ENCODE results near the gene TKFC. TPM values are rescaled to one million over a fixed set of nuclear protein-coding genes. Genes with fewer than 3 reads are reported as not detected.

TKFC gene
- total RNA-seq, 4 donors from 2014 or later, result 12.9 to 24.2 (median 14.8) TPM

DNA sequence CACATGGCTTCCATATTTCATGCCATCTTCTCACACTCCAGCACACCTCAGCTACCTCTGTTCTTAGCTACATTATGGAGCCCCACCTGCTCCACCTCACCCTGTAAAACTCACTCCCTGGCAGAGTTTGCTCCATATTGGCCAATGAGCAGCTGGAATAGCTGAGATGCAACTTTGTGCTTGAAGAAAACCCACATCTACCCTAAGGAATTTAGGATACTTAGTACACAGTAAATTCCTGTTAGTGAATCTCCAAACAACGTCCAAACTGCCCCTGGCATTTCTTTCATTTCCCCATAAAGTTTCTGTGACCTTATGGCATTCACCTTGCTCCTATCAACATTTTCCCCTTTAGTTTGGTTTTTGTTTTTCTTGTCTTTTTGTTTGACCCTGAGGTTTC, 35.7 kb upstream of the TKFC start:
- Histone ChIP-seq H3K4me1 (peaks cover 35 to 43% (median 42%) of the 10 kb centered on the region in 4 donors), H3K4me3 (no peak overlapping the region), H3K27me3 (peaks cover 0 to 34% (median 7%) of the 10 kb centered on the region in 4 donors), H3K27ac (replicated peaks in 1 of 4) (peak overlapping the region; percentile 16 to 40 (median 36)), H3K36me3 (peaks cover 27 to 43% (median 37%) of the 10 kb centered on the region in 4 donors), H3K9me3 (no peaks in the 10 kb centered on the region)
- no peak for DNase-seq (ENCODE audit: extremely low spot score)
- intact Hi-C loops (cut with DNase I), result no loop called here
- 41% methylated on average over 1 of the region's 1 CpG for WGBS
- TF ChIP-seq EP300 (IDR thresholded peaks at IDR 0.05) (no peak), POLR2A (IDR thresholded peaks at IDR 0.05; ENCODE audit: low read depth) (no peak), CTCF (IDR thresholded peaks at IDR 0.05) (no peak), POLR2AphosphoS5 (IDR thresholded peaks at IDR 0.05) (no peak)

DNA sequence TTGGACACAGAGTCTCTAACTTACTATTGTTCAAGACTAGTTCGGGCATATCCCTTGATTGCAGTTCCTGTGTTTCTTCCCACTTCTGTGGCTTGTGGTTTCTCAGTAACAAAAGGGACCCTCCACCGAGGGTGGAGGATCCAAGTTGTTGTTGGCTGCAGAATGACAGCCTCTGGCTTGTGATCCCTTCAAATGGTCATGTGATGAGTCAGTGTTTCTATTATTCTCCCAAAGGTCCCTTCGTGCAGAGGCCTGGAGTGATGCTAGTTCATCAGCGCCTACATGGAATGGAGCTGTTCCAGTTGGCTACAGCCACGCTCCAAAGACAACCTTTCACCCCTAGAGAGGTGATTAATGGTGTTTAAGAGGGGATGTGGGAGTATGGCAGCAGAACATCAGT, 35.3 kb upstream of the TKFC start:
- 16% methylated on average over 5 of the region's 5 CpGs for WGBS
- intact Hi-C loops (cut with DNase I), result no loop called here
- Histone ChIP-seq H3K9me3 (no peaks in the 10 kb centered on the region), H3K4me1 (peaks cover 35 to 43% (median 42%) of the 10 kb centered on the region in 4 donors), H3K27me3 (peaks cover 0 to 29% (median 7%) of the 10 kb centered on the region in 4 donors), H3K27ac (replicated peaks in 1 of 4) (peak overlapping the region in 2 of 4 donors; percentile 16 to 37), H3K36me3 (peaks cover 31 to 47% (median 41%) of the 10 kb centered on the region in 4 donors), H3K4me3 (no peak overlapping the region)
- TF ChIP-seq POLR2AphosphoS5 (IDR thresholded peaks at IDR 0.05) (peak in 1 of 2 donors; percentile 55), EP300 (IDR thresholded peaks at IDR 0.05) (no peak)
- no peak for DNase-seq (ENCODE audit: extremely low spot score)

DNA sequence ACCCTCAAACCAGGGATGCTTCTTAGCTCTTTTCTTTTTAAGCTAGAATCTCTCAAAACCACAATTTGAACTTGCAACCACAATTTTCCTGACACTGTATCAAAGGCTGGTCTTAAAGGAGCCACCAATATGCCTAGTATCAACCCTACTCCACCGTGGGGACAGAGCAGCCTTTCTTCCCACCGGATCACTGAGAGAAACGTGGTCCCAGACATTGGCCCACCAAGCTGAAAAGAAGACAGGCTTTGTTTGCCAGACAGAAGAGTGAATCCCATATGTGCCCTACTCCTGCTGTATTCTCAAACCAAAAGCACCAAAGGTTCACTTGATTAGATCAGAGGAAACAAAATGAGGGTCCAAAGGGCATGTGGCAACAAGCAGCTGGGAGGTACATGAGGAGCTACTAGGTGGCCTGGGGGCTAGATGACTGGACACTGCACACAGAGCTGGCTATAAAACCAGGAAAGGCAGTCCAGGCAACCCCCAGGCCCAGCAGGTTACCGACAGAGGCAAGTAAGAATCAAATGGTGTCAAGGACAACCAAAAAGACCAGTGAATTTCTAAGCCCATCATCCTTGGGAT, 34.3 kb upstream of the TKFC start:
- WGBS, result 94% methylated on average over 4 of the region's 4 CpGs
- no peak for DNase-seq (ENCODE audit: extremely low spot score)
- H3K9me3 ChIP-seq, result no peaks in the 10 kb centered on the region
- no peak overlapping the region for H3K27ac ChIP-seq (replicated peaks in 1 of 4)
- H3K4me3 ChIP-seq, result no peak overlapping the region
- H3K4me1 ChIP-seq, result peaks cover 33 to 40% (median 37%) of the 10 kb centered on the region in 4 donors
- H3K36me3 ChIP-seq, result peaks cover 41 to 58% (median 51%) of the 10 kb centered on the region in 4 donors
- intact Hi-C loops (cut with DNase I), result no loop called here
- TF ChIP-seq EP300 (IDR thresholded peaks at IDR 0.05), result no peak
- no peak for TF ChIP-seq CTCF (IDR thresholded peaks at IDR 0.05)
- TF ChIP-seq POLR2AphosphoS5 (IDR thresholded peaks at IDR 0.05), result no peak
- no peak for TF ChIP-seq POLR2A (IDR thresholded peaks at IDR 0.05; ENCODE audit: low read depth)
- H3K27me3 ChIP-seq, result peaks cover 0 to 21% (median 7%) of the 10 kb centered on the region in 4 donors

DNA sequence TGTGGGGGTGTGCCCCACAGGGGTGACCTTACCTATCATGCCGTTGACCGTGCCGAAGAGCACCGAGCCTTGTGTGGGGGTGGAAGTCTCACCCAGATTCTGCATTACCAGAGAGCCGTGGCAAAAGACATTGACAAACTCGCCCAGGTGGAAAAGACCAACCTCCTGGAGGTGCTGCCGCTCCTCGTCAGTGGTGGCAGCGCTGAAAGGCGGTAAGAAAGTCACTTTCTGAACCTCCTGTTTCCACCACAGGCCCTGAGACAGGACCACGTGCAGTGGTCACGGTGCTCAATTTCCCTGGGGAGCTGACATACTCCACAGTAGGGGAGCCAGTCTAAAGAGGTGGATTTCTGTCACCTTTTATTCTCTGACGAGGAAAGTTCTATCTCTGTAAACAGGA, 30.5 kb upstream of the TKFC start:
- Histone ChIP-seq H3K4me3 (no peak overlapping the region), H3K4me1 (peaks cover 10 to 13% (median 10%) of the 10 kb centered on the region in 4 donors), H3K36me3 (peaks cover 72 to 96% (median 89%) of the 10 kb centered on the region in 4 donors), H3K9me3 (no peaks in the 10 kb centered on the region), H3K27me3 (no peaks in the 10 kb centered on the region), H3K27ac (replicated peaks in 1 of 4) (no peak overlapping the region)
- WGBS, result 92% methylated on average over 11 of the region's 13 CpGs
- DNase-seq (ENCODE audit: extremely low spot score), result no peak
- intact Hi-C loops (cut with DNase I), result no loop called here
- TF ChIP-seq EP300 (IDR thresholded peaks at IDR 0.05), result no peak
- TF ChIP-seq POLR2A (IDR thresholded peaks at IDR 0.05; ENCODE audit: low read depth), result no peak
- no peak for TF ChIP-seq CTCF (IDR thresholded peaks at IDR 0.05)
- no peak for TF ChIP-seq POLR2AphosphoS5 (IDR thresholded peaks at IDR 0.05)

GRCh38 chr11:61303725-61304124, 29.3 kb upstream of the TKFC start:
- intact Hi-C loops (cut with DNase I), result no loop called here
- WGBS, result 94% methylated on average over 9 of the region's 9 CpGs
- no peaks in the 10 kb centered on the region for H3K9me3 ChIP-seq

More at GRCh38 chr11:61303725-61304124, 29.3 kb upstream of the TKFC start:
- Histone ChIP-seq H3K36me3 (peaks cover 84 to 100% (median 99%) of the 10 kb centered on the region in 4 donors), H3K4me3 (no peak overlapping the region), H3K4me1 (peaks cover 0 to under 1% (median 0%) of the 10 kb centered on the region in 4 donors), H3K27ac (replicated peaks in 1 of 4) (no peak overlapping the region), H3K27me3 (no peaks in the 10 kb centered on the region)
- DNase-seq (ENCODE audit: extremely low spot score), result no peak
- TF ChIP-seq CTCF (IDR thresholded peaks at IDR 0.05), result no peak
- no peak for TF ChIP-seq EP300 (IDR thresholded peaks at IDR 0.05)
- no peak for TF ChIP-seq POLR2A (IDR thresholded peaks at IDR 0.05; ENCODE audit: low read depth)
- TF ChIP-seq POLR2AphosphoS5 (IDR thresholded peaks at IDR 0.05), result no peak

All from esophagus muscularis mucosa (tissue), 4 donors.